ENCODE data around the gene PSME3IP1.

The PSME3IP1 gene

DNA sequence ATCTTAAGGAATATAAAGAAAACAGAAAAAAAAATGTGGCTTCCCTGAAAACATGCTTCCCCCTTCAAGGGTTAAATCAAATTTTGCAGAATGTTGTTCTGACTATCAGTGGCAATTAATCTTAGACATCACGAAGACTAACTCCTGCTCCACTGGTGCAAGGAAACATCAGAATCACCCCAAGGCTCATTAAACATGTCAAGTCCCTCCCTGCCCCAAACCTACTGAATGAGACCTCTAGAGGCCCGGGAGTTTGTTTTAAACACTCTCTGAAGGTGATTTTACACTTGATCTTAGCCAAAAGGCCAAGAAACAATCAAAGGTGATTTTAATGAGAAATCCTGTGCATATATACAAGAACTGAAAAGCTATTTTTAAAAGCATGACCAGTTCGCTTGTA is 18.3 kb downstream of the PSME3IP1 start:
- DNase-seq (no peak), ATAC-seq (no peak)

DNA sequence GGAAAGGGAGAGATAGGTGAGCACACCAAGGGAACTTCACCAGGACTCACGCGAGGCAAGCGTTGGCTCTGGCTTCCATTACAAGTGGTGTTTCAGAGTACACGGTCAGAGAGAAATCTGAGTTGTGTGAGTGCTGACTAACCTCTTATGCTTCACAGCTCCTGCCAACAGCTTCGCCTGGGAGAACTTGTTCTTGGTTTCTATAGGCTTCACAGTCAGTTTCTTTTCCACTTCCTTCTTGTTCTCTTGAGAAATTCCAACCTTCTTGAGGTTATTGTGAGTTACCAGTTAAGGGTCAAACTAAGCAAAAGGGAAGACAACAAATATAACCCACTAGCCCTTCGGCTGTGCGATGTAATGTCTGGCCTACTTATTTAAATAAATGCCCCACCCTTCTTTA is 18.9 kb downstream of the PSME3IP1 start:
- no peak for DNase-seq
- no peak for ATAC-seq

DNA sequence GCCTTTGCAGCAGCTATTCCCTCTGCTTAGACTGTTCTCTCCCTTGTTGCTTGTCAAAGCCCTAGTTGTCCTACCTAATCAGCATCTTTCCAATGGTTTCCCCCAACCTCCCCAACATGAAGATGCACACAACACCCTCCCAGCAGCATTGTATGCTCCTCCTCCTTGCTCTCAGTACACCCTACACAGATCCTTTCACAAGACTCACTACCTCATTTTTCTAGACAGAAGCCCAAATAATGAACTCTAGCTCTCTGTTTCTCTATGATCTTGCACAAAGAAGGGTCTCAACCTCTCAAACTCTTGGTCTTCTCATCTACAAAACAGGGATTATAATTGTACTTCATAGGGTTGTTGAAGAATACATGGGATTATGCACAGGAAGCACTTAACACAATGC is 19.4 kb downstream of the PSME3IP1 start:
- DNase-seq, result no peak
- no peak for ATAC-seq

DNA sequence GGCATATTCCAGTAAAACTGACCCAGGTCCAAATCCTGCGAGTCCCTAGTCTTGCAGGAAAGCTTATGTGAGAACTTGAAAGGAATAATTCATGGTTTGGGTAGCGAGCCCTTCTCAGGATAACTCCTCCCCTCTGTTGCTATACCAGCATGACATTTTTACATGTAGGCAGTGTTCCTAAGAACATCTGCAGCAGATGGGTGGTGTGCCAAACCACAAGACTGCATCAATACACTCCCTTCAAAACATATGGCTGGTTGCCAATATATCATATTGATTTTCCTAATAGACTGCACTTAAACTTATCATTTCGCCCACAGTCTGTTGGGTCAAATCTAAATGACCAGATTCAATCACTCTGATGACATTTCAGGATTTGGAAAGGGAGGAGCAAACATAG is 19.9 kb downstream of the PSME3IP1 start:
- ATAC-seq (no peak), DNase-seq (no peak)

DNA sequence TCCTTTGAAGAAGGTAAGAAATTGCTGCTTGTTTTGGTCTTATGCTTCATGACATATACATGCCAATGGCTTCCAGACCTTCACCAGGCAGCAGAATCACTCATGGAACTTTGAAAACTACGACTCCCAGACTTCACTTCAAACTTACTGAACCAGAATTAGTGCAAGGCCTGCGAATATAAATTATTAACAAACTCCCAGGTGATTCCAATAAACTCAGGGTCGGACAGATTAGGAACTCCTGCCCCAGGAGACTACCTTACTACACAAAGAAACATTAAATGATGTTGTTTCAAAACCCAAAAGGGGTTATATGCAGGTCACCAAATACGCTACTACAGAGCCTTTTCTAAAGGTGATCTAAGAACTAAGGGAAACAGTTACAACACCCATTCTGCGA is 20.4 kb downstream of the PSME3IP1 start:
- DNase-seq, result no peak
- ATAC-seq, result no peak

DNA sequence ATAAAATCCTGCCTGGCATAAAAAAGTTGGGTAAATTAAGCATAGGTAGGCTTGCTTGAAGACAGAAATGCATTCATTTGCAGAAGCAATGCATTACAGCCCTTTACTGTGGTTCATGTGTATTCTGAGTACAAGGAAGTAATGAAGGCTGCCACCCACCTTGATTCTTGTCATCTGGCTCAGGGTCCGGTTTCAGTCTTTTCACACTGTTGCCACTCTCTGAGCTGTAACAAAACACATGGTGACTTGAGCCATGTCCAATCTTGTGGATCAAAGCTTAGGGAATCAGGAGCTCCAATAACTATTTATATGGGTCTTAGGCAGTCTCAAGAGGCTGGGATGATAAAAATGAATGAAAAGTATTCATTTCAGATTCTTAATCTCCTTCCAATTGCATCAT is 22.0 kb downstream of the PSME3IP1 start:
- DNase-seq, result no peak
- ATAC-seq, result no peak

DNA sequence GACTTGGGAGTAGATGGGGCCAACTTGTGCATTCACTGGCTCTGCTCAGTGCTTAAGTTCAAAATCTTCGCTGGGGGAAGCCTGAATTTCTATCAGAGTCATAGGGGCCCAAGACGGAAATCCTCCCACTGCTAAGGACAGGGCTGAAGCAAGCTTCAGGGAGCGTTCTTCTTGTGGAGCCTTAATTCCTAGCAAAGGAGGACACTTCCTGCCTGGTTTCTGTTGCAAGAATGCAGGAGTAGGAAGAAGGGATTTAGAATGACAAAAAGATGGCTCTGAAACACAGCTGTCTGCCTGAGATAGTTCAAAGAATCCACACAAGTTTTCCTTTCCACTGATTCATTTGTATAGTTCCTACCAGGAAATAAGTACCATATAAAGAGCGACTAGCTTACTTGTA is 26.4 kb downstream of the PSME3IP1 start:
- no peak for DNase-seq

DNA sequence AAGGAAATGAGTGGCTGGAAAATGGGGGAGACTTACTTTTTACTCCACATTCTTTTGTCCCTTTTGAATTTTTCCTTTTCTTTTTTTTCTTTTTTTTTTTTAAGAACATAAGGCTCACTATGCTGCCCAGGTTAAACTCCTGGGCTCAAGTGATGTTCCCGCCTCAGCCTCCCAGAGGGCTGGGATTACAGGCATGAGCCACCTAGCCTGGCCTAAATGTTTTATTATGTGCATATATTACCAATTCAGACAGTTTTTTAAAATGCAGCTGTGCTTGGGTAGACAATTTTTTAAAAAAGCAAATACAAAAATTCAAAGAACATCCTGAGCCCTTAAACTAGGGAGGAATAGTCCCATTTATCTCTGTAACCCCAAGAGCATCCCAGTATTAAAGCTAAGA is 28.3 kb downstream of the PSME3IP1 start:
- DNase-seq (no peak), ATAC-seq (no peak)

More for the DNA sequence above, 26.4 kb downstream of the PSME3IP1 start:
- no peak for ATAC-seq

DNA sequence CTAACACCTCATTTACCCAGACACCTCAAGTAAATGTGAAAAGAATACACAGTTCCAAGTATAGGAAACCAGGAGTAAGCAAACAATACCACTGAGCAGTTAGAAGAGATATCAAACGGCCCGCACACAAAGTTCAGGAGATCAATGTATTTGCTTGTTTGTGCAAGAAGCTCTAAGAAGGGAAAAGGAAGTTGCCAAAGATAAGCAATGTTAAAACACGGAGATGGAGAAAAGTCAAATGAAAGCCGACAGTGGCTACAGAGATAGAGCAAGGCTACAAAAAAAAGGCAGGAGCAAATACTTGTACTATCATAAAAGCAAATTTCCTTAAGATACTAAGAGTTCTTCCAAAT is 29.5 kb downstream of the PSME3IP1 start:
- no peak for ATAC-seq
- DNase-seq, result no peak

DNA sequence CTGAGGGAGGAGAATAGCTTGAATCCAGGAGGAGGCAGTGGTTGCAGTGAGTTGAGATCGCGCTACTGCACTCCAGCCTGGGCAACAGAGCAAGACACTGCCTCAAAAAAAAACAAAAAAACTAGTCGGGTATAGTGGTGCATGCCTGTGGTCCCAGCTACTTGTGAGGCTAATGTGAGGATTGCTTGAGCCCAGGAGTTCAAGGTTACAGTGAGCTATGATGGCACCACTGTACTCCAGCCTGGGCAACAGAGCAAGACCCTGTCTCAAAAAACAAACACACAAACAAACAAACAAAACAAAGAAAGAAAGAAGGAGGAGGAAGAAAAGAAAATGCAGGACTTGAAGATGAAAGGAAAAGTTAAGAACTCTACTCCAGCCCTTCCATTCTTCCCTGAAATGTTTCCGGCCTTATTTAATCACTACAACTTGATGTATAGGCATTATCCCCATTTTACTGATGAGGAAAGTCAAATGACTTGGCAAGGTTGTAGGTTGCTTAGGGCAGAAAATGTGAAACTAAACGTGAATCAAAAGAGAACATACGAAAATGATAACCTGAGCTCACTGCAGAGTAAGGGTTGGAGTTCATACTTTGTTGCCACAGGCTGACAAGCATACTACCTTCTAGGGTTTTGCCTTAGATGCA is 30.0 kb downstream of the PSME3IP1 start:
- no peak for DNase-seq

DNA sequence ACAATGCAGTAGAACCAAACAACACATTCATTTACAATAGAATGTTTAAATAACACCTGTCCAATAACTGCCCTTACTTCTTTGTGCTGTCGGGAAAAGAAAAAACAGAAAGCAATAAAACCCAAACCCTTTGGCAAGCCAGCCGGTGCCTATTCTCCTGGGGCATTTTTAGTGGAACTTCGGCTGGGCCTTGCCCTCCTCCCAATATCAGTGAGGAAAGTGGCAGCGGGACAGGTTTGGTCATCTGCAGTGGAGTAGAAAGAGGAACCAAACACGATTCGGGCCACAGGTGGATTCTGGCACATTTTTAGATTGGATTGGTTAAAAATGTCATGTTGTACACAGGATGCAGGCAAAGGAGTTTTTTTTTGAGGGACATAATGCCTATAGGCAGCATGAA is 32.0 kb downstream of the PSME3IP1 start:
- DNase-seq (no peak), ATAC-seq (no peak)

More for the DNA sequence above, 30.0 kb downstream of the PSME3IP1 start:
- no peak for ATAC-seq

DNA sequence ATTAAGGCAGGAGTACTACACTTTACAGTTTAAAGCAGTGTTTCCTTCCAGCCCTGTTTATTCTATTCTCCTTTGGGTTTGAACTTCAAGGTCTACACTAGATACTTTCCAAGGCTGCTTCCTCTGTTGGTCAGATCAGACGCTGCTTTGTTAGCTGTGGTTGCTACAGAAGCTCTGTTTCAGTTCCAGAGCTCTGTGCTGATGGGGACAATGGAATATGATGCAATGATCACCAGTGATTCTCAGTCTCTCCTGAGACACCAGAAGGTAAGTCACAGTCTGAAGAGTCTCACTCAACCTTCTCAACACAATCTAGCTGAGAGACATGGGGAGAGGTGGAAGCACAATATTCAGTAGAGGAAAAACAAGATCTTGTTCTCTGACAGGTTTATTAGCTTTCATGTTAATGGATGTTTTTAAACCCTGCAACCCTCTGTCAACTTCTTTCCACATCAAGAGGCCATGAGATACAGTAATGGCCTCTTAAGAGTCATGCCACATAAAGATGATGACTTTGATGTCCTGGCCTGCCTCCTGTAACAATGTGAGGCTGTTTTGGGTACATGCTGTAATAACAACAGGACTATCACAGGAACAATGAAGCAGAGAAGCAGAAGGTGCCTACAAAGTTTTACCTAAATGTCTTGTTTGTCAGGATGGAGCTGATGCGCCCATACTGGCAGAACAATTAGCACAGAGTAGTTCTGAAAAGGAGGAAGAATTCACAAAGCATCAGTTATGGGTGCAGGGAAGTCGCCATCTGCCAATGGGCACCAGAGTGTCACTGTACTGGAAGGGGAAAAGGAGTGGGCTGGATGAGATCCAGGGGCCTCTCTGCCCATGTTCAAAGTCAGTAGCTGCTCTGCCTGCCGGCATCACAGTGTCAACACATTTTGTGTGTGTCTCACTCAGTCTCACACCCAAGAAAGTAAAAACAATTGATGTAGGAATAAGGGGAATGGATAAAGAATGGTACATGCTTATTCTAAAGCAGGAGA is 33.4 kb downstream of the PSME3IP1 start:
- ATAC-seq, result peak; percentile 79
- no peak for DNase-seq

DNA sequence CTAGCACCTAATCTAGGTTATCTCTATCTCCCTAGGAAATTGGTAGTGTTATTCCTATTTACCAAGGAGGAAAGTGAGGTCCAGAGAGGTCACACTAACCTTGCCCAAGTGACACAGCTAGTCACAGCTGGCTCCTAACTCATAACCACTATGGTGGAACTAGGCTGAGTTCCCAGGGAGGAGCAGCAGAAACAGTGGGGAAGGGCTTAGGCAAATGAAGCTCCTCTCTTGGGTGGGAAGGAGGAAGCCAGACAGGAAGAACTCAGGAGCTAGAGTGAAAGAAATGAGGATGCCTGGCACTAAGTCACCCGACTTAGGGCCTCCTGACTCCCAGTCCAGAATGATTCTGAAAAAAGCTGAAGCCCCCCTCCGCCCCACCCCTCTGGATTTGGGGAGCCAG is 34.5 kb downstream of the PSME3IP1 start:
- no peak for DNase-seq
- no peak for ATAC-seq

DNA sequence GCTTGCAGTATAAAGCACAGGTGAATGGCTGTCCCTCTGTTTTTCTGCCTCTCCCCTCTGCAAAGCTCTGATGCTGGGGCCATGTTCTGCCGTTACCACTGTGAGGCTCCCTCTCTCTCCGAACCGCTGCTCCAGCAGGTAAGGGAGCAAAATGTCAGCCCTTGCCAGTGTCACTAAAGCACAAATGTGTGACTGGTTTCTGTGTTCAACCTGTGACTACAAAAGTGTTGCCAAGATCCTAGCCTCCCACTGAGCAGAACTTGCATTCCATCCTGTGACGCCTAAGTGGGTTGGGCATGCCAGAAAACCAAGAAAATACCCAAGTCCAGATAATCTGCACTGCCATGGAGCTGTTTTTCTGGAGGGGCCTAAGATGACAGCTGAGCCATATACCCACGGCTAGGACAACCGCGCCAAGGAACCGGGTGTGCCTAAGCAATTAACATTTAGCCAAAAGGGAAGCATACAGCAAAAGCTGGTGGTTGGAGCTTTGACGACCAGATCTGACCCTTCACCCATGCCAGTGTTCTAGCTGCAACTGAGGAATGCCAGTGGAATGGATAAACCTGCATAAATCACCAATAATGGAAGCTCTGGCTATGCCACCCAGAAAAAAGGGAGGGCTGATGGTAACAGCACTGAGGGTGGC is 35.0 kb downstream of the PSME3IP1 start:
- no peak for ATAC-seq
- no peak for DNase-seq

DNA sequence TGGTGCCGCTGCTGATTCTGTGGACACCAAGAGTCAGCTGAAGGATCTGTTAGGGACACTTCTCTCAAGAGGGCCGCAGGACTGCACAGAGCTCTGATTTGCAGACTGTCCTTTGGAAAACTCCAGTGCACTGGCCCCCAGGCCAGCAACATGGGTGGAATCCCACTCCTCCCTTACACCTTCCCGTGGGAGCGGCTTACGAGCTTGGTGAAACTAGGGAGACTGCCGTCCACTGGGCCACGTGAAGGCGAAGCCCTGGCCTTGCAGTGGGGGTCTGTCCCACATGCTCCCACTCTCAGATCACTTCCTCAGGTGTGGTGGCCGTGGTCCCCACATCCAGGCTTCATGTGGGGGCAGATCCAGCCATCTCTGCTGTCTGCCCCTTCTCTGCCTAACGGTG is 36.4 kb downstream of the PSME3IP1 start:
- ATAC-seq (no peak), DNase-seq (no peak)

DNA sequence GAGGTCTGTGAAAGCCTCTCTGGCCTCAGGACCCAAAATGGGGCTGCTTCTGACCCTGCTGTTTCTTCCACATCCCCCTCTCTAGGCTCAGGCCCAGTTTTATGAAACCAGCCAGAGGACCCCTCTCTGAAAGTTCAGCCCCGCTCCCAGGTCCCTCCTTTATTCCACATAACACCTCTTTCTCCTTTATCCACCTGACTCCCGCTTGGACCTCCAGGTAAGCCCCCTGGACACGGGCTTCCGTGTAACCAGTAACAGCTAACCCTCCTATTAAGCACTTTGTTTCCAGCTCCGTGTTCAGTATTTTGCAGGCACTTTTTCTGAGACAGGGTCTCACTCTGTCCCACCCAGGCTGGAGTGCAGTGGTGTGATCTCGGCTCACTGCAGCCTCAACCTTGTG is 37.4 kb downstream of the PSME3IP1 start:
- no peak for DNase-seq
- ATAC-seq, result no peak

DNA sequence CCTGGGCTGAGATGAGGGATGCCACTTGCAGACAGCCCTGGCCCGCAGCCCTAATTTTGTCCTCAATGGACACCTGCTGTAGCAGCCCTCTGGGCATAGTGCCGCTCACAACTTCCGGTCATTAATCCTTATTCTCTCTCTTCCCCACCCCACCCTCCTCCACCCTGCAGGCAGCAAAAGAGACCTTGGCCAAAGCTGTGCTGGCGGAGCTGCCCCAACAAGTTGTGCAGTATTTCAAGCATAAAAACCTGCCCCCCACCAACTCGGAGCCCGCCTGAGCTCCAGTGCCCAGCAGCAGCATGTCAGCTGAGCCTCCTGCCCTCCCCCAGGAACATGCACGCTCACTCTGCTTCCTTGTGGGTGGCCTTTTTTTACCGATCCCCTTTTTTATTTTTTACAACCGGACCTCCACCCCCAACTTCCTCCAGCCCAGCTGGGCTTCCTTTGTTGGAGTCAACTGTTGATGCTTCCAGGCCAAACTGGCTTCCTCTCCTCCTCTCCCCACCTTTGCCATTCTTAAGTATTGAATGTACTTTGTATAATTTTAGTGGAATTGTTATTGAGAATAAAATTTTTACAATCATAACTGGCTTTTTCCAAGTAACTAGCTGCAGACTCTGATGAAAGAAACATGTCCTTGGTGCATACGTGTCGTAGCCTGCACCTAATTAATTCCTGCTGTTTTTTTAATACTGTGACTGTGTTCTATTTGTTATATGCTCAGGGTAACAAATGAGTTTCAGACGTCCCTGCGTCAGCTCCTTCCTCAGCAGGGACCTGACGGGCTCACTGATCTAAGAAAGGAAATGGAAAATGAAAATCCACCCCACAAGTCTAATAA is 38.2 kb downstream of the PSME3IP1 start:
- DNase-seq (no peak), ATAC-seq (no peak)

DNA sequence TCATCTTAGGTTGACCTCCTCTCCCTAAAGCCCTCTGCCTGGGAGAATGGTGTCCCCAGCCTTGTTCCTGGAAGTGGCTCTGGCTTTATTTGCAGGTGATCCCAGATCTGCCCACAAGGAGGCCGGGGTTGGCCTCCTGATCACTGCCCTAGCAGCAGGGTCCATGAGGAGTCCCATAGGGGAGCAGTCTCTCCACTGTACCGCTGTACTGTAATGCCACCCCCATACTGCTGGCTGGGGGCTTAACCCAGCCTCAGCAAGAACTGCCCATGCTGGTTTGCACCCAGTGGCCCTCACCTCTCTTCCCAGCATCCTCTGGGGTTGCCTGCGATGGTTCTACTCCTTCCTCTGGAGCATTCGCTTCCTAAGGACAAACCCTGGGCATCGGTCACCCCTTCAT is 39.1 kb downstream of the PSME3IP1 start:
- ATAC-seq, result no peak
- no peak for DNase-seq

DNA sequence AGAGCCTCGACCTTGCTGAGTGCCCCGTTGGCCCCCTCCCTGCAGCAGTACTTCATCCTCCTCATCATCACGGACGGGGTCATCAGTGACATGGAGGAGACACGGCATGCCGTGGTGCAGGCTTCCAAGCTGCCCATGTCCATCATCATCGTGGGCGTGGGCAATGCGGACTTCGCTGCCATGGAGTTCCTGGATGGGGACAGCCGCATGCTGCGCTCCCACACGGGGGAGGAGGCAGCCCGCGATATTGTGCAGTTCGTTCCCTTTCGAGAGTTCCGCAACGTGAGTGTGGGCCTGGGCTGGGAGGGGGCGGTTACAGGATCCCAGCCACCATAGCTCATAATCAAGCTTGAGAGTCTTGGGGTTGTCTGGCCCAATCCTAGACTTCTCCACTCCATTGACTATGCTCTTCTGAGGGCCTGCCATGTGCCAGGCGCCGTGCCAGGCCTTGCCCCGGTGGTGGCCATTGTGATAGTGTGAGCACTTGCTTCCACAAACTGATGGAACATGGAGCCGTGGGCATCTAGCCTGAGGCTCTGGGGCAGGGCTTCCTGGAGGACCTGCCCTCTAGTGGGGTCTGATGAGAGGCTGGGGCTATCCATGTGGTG is 39.7 kb downstream of the PSME3IP1 start:
- DNase-seq (no peak), ATAC-seq (no peak)

DNA sequence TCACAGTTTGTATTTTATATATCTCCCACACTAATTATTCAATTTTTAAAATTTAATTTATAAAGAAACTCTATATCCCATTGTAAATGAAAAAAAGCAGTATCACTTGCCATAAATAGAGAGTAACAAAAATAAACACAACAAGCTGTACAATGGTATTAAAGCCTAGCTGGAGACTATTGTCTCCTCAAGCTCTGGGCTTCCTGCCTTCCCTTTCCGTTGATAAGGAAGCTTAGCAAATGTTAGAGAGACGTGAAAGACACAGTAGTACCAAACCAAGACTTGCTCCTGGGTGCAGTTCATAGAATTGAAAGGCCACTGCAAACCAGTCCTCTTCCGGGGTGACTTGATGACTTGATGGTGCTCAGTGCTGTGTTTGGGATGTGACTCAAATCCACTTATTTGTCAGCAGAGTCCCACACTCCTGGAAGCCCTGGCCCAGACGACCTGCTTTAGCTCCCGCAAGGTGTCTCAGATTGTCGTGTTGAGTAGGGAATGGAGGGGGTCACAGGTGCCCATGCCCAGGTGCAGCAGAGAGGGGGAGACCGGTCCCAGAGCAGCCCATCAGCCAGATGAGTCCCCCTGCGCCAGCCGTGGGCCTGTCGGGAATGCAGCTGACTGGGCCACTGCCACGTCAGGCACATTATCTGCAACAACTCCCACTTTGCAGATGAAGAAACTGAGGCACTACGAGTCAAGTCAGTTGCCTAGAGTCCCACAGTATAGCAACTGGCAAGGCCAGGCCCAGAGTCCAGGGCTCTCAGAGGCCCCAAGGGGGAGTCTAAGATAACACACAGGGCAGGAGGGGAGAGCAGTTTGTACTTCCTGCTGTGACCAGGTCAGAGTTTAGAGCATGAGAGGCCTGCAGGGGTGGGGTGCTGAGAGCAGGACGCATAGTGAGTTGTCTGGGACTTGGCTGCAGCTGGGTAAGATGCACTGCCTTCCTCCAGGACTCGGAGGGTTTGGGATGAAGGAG is 40.5 kb downstream of the PSME3IP1 start:
- ATAC-seq, result no peak
- no peak for DNase-seq

DNA sequence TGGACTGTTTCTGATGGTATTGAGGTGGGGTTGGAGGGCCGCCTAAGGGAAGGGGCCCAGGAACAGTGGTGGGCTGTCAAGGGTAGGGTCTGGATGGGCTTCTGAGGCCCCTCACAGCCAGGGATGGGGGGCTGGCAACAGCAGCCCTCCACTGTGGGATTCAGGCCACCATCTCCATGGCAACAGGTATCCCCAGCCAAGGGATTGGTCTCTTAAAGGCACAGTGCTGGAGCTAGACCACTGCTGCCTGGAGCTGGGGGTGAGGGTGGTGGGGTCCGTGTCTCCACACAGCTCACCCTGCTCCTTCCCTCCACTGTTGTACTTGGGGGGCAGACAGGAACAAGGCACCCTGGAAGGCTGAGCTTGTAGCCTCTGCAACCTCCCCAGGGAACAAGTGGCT is 41.8 kb downstream of the PSME3IP1 start:
- ATAC-seq, result no peak
- DNase-seq, result no peak

Data from stimulated activated naive CD8-positive, alpha-beta T cell treated with anti-CD3 and anti-CD28 coated beads, Interleukin-15, Interleukin-2, amounts not matched to agents 100 U/mL and 50 U/mL, for 24 hours (primary cell).